AG09309 (cell line): ENCODE measurements around the gene LRRC8D.

Experiments
- DNase-seq: peaks from one replicate; pipeline ENCODE4 v3.0.0-alpha.2; 2010; ENCODE audit warnings: low read depth
- H3K4me3 ChIP-seq: 2 replicates; pipeline ENCODE4 v1.5.1; 2011; ENCODE audit warnings: mild to moderate bottlenecking, low read depth, low read length, moderate library complexity; ENCODE audit not compliant: control insufficient read depth
- TF ChIP-seq, protein P1 (sequence below): IDR thresholded peaks from 2 replicates; pipeline ENCODE4 v1.5.1; 2011; ENCODE audit warnings: mild to moderate bottlenecking, low read depth, low read length, inconsistent platforms; ENCODE audit not compliant: insufficient read depth, control insufficient read depth; ENCODE audit errors: missing control alignments

The LRRC8D gene

DNA sequence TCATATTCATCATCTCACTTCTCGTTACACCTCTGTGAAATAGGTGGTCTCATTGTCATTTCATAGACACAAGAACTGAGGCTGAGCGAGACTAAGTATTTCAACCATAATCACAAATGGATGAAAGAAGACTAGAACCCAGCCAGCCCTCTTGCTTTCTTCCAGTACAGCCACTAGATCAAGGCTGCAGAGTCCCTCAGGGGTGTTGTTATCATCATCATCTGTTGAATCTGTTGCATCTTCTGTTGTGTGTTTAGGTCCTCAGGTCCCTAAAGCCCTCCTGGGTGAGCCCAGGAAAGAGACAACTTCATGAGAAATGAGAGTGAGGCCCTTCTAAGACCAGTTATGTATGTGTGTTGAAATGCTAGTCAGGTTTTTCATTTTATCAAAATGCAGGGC, 87.4 kb downstream of the LRRC8D start:
- H3K4me3 ChIP-seq = no peak overlapping the region
- TF ChIP-seq, protein P1, sequence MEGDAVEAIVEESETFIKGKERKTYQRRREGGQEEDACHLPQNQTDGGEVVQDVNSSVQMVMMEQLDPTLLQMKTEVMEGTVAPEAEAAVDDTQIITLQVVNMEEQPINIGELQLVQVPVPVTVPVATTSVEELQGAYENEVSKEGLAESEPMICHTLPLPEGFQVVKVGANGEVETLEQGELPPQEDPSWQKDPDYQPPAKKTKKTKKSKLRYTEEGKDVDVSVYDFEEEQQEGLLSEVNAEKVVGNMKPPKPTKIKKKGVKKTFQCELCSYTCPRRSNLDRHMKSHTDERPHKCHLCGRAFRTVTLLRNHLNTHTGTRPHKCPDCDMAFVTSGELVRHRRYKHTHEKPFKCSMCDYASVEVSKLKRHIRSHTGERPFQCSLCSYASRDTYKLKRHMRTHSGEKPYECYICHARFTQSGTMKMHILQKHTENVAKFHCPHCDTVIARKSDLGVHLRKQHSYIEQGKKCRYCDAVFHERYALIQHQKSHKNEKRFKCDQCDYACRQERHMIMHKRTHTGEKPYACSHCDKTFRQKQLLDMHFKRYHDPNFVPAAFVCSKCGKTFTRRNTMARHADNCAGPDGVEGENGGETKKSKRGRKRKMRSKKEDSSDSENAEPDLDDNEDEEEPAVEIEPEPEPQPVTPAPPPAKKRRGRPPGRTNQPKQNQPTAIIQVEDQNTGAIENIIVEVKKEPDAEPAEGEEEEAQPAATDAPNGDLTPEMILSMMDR = no peak

DNA sequence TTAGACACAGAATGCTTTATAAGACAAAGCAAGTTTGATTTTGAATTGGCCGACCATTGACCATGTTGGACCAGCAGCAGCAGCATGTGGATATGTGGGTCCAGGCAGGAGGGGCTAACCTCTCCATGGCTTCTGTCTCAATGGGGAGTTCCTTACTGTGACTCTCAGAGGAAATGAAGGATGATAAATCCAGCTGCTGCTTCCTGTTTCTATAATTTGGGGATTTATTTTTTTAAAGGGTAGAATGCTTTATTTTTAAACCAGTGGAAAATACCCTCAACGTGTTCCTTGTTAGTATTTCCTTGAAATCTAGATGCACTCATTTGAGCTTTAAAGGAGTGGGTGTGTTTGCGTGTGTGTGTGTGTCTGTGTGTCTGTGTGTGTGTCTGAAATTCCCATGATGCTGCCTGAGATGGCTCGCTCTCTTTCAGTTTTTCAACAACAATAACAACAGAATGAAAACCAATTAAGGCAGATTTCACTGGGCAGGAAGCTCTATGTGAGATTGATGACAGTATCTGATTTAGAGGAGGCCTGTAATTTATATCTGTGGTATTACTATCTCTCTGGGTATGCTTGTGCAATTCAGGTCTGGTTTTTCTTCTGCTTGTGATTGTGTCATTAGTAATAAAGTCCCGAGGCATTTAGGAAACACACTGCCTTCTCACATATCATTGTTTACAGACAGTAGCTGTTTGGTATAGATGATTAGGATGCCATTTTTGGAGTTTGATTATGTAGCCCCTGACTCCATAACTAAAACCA, 88.0 kb downstream of the LRRC8D start:
- DNase-seq = peak; percentile 59
- TF ChIP-seq, protein P1 = no peak
- H3K4me3 ChIP-seq = no peak overlapping the region

More for the DNA sequence above, 87.4 kb downstream of the LRRC8D start:
- DNase-seq = no peak

- DNase-seq = no peak
- no peak overlapping the region for H3K4me3 ChIP-seq
- TF ChIP-seq, protein P1 = no peak
These were observed 89.4 kb downstream of the LRRC8D start for GRCh38 chr1:89910268-89910667.

DNA sequence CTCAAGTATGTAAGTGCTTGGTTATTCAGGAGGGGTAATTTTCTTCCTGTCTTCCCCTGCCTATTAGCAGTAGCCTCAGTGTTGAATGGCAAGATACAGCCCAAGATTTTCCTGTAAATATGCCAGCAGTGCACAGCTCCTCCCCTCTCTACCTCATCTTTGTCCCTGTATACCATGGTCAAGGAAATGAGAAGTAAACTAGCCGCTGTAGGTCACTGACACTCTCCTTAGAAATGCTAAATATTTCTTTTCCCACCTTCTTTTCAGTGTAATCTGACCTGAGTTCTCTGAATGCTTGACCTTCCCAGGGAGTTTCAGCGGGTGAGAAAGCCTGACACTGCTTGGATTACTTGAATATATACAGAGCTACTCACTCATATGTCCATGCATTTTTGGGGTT, 89.9 kb downstream of the LRRC8D start:
- TF ChIP-seq, protein P1 = no peak
- no peak for DNase-seq
- no peak overlapping the region for H3K4me3 ChIP-seq

GRCh38 chr1:89911191-89911991, 90.6 kb downstream of the LRRC8D start:
- no peak for DNase-seq
- H3K4me3 ChIP-seq = no peak overlapping the region
- TF ChIP-seq, protein P1 = no peak

DNA sequence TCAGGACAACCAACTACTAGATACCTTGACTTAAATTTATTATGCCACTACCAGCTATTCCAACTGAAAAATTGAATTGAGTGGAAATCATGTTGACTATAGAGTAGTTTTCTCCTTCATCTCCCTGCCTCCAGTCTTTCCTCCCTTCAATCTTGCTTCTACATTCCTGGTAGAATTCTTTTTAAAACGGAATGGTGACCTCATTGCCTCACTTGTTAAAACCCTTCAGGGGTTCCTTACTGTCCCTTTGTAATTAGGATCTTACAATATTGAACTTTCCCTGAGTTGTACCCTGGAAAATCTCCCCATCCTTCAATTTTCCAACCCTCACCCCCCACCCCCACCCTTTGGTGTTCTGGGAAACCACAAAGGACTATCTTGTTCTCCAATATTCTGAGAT, 91.2 kb downstream of the LRRC8D start:
- DNase-seq = no peak
- TF ChIP-seq, protein P1 = no peak
- H3K4me3 ChIP-seq = no peak overlapping the region
